Right atrium auricular region (tissue), 2 donors: Measurements from ENCODE around the gene HS1BP3. TPM values are rescaled to one million over a fixed set of nuclear protein-coding genes. Genes with fewer than 3 reads are reported as not detected.

Source experiments
- DNase-seq: peaks from one replicate; pipeline ENCODE4 v3.0.0-alpha.2; 2019; ENCODE audit warnings: low spot score
- H3K27ac ChIP-seq, 2 donors: fragments of 200-600 bp; sonication (generic); 1 replicate in 1 of 2; 2 replicates in 1 of 2; pipeline ENCODE4 v1.5.1; 2016 to 2019
- H3K27me3 ChIP-seq, 2 donors: fragments of 200-600 bp; sonication (generic); one replicate each; pipeline versions ENCODE4 v1.5.1 to v1.6.0; 2017 to 2019
- H3K36me3 ChIP-seq: fragments of 200-600 bp; sonication (generic); one replicate; pipeline ENCODE4 v1.5.1; 2016
- H3K4me1 ChIP-seq, 2 donors: fragments of 200-600 bp; sonication (generic); one replicate each; pipeline versions ENCODE4 v1.5.1 to v1.6.0; 2017 to 2019
- H3K4me3 ChIP-seq, 2 donors: fragments of 200-600 bp; sonication (generic); 1 replicate in 1 of 2; 2 replicates in 1 of 2; pipeline ENCODE4 v1.5.1; 2017 to 2019; ENCODE audit warnings: mild to moderate bottlenecking in 1 of 2, moderate library complexity in 1 of 2
- H3K9me3 ChIP-seq, 2 donors: fragments of 200-600 bp; sonication (generic); one replicate each; pipeline ENCODE4 v1.5.1; 2019
- CTCF ChIP-seq, 2 donors: fragments of 200-600 bp; sonication (generic); IDR thresholded peaks; one replicate each; pipeline ENCODE4 v1.5.1; 2019; ENCODE audit warnings: antibody characterized with exemption in 2 of 2
- total RNA-seq, 2 donors: library from RNA; depleted of rRNA; stranded (reverse); fragments of >200 nt; gene quantifications; one replicate each; pipeline ENCODE4 v1.1.0, GENCODE V29; 2016

Gene HS1BP3
- total RNA-seq, 2 donors from 2014 or later = 19.5 to 26.0 TPM

GRCh38 chr2:20668871-20669475 lies 18.1 kb upstream of the HS1BP3 start:
- no peak for DNase-seq
- H3K27ac ChIP-seq = no peak overlapping the region
- H3K27me3 ChIP-seq = peaks cover 18 to 50% of the 10 kb centered on the region in 2 donors
- H3K9me3 ChIP-seq = no peaks in the 10 kb centered on the region
- TF ChIP-seq CTCF (IDR thresholded peaks at IDR 0.05) = no peak
- H3K36me3 ChIP-seq = no peaks in the 10 kb centered on the region
- H3K4me1 ChIP-seq = peaks cover 0 to 27% of the 10 kb centered on the region in 2 donors
- no peak overlapping the region for H3K4me3 ChIP-seq

- DNase-seq = no peak
- Histone ChIP-seq H3K36me3 (no peaks in the 10 kb centered on the region), H3K4me3 (no peak overlapping the region), H3K4me1 (peaks cover 0 to 27% of the 10 kb centered on the region in 2 donors), H3K27me3 (peaks cover 18 to 52% of the 10 kb centered on the region in 2 donors), H3K9me3 (no peaks in the 10 kb centered on the region), H3K27ac (no peak overlapping the region)
- no peak for TF ChIP-seq CTCF (IDR thresholded peaks at IDR 0.05)
Measured at GRCh38 chr2:20668451-20668850, 17.6 kb upstream of the HS1BP3 start.

- Histone ChIP-seq H3K36me3 (no peaks in the 10 kb centered on the region), H3K9me3 (no peaks in the 10 kb centered on the region), H3K27ac (no peak overlapping the region), H3K4me3 (peak overlapping the region; percentile 33 to 51), H3K27me3 (peaks cover 18 to 51% of the 10 kb centered on the region in 2 donors), H3K4me1 (peaks cover 0 to 27% of the 10 kb centered on the region in 2 donors)
- TF ChIP-seq CTCF (IDR thresholded peaks at IDR 0.05) = no peak
- DNase-seq = no peak
Measured at GRCh38 chr2:20667531-20668401, 16.9 kb upstream of the HS1BP3 start.

- H3K27me3 ChIP-seq = peaks cover 14 to 45% of the 10 kb centered on the region in 2 donors
- no peak for DNase-seq
- H3K4me1 ChIP-seq = peaks cover 0 to 27% of the 10 kb centered on the region in 2 donors
Measured at GRCh38 chr2:20667151-20667530, 16.2 kb upstream of the HS1BP3 start.

More at GRCh38 chr2:20667151-20667530, 16.2 kb upstream of the HS1BP3 start:
- peak in 1 of 2 donors; percentile 3 for TF ChIP-seq CTCF (IDR thresholded peaks at IDR 0.05)
- no peaks in the 10 kb centered on the region for H3K36me3 ChIP-seq
- H3K27ac ChIP-seq = no peak overlapping the region
- peak overlapping the region; percentile 34 to 51 for H3K4me3 ChIP-seq
- no peaks in the 10 kb centered on the region for H3K9me3 ChIP-seq
